Measurements from ENCODE around the gene ADAMTSL1.
"Not testable (repeated sequence)": the region's sequence is repeated elsewhere in the genome, so short reads cannot be mapped to it uniquely, and the experiment has no call there.

ADAMTSL1 gene

GRCh38 chr9:18826248-18826647 lies 352.3 kb downstream of the ADAMTSL1 start:
- DNase-seq, result no peak

- no peak for DNase-seq
Observed at GRCh38 chr9:18829066-18829465, 355.1 kb downstream of the ADAMTSL1 start.

GRCh38 chr9:18829873-18830272 lies 355.9 kb downstream of the ADAMTSL1 start:
- DNase-seq, result no peak

- no peak for DNase-seq
Observed at GRCh38 chr9:18834740-18835361, 360.9 kb downstream of the ADAMTSL1 start.

GRCh38 chr9:18837402-18837801 lies 363.4 kb downstream of the ADAMTSL1 start:
- DNase-seq, result no peak

- no peak for DNase-seq
Observed at GRCh38 chr9:18847576-18848275, 373.8 kb downstream of the ADAMTSL1 start.

- no peak for DNase-seq
Observed at GRCh38 chr9:18848657-18849056, 374.7 kb downstream of the ADAMTSL1 start.

- no peak for DNase-seq
Observed at GRCh38 chr9:18849270-18849669, 375.3 kb downstream of the ADAMTSL1 start.

GRCh38 chr9:18849890-18850677 lies 376.1 kb downstream of the ADAMTSL1 start:
- DNase-seq, result no peak

- DNase-seq, result no peak
Observed at GRCh38 chr9:18851069-18851795, 377.3 kb downstream of the ADAMTSL1 start.

- DNase-seq, result no peak
Observed at GRCh38 chr9:18855656-18856055, 381.7 kb downstream of the ADAMTSL1 start.

GRCh38 chr9:18857334-18857733 lies 383.4 kb downstream of the ADAMTSL1 start:
- no peak for DNase-seq

GRCh38 chr9:18857769-18858168 lies 383.8 kb downstream of the ADAMTSL1 start:
- no peak for DNase-seq

- DNase-seq, result no peak
Observed at GRCh38 chr9:18861609-18862544, 387.9 kb downstream of the ADAMTSL1 start.

- DNase-seq, result no peak
Observed at GRCh38 chr9:18863791-18864190, 389.8 kb downstream of the ADAMTSL1 start.

GRCh38 chr9:18864516-18864915 lies 390.6 kb downstream of the ADAMTSL1 start:
- DNase-seq, result no peak

- no peak for DNase-seq
Observed at GRCh38 chr9:18865542-18865941, 391.6 kb downstream of the ADAMTSL1 start.

GRCh38 chr9:18866121-18866831 lies 392.3 kb downstream of the ADAMTSL1 start:
- DNase-seq, result no peak

- DNase-seq, result no peak
Observed at GRCh38 chr9:18869725-18870124, 395.8 kb downstream of the ADAMTSL1 start.

GRCh38 chr9:18874069-18874468 lies 400.1 kb downstream of the ADAMTSL1 start:
- DNase-seq, result no peak

- not testable (repeated sequence) for DNase-seq
Observed at GRCh38 chr9:18874990-18875389, 401.0 kb downstream of the ADAMTSL1 start.

Measured in AML-193 (cell line).